ENCODE measurements around the gene POLR2C. TPM values are rescaled to one million over a fixed set of nuclear protein-coding genes. Genes with fewer than 3 reads are reported as not detected.

The POLR2C gene
- total and polyA plus RNA-seq, 2 of the 13 experiments (the other 11 are each of a cell fraction or from before 2014, with no cell fraction given): 104 to 216 TPM

DNA sequence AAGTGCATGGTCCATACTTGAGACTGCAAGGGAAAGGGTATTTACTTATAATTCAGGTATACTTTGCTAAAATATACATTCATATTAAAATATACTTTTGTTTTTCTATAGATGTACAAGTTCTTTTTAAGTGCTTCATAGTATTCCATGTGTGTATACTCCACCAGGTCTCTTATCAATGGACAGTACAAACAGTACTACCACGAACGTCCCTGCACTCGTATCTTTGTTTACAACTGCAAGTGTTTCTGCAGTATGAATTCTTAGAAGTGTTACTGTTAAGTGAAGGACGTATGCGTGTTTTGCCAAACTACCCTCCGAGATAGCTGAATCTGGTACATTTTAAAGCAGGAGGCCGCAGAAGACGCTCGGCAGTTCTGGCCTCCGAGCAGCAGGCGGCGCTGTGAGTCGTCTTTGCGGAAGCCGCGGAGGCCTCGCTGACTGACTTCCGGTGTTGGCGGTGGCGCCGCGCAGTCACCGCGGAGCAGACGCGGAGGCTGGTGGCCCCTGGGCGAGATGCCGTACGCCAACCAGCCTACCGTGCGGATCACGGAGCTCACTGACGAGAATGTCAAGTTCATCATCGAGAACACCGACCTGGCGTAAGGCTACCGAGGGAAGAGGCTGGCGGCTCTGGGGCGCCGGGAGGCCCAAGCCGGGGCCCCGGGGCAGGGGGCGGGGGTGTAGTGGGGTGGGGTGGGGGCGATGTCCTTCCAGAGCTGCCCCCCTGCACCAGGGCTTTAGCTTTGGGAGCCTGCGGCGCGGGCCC is at the start of gene POLR2C (continued):
- TF ChIP-seq STAT5B (CRISPR knock-in tag; IDR thresholded peaks at IDR 0.05): peak; percentile 87; the same call in 1 of the 2 replicates
- no peak for TF ChIP-seq SP140L (CRISPR knock-in tag; IDR thresholded peaks at IDR 0.05; ENCODE audit: borderline replicate concordance)
- no peak for TF ChIP-seq ZNF7 (CRISPR knock-in tag; IDR thresholded peaks at IDR 0.05)
- TF ChIP-seq, protein P1, sequence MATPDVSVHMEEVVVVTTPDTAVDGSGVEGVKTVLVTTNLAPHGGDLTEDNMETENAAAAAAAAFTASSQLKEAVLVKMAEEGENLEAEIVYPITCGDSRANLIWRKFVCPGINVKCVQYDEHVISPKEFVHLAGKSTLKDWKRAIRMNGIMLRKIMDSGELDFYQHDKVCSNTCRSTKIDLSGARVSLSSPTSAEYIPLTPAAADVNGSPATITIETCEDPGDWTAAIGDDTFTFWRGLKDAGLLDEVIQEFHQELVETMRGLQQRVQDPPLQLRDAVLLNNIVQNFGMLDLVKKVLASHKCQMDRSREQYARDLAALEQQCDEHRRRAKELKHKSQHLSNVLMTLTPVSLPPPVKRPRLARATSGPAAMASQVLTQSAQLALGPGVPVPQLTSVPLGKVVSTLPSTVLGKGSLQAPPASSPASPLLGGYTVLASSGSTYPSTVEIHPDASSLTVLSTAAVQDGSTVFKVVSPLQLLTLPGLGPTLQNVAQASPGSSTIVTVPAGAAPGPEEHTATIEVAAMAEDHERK (CRISPR knock-in tag; IDR thresholded peaks at IDR 0.05; ENCODE audit: low read depth): no peak
- TF ChIP-seq ZBTB7A (CRISPR knock-in tag; IDR thresholded peaks at IDR 0.05): 0 out of 2 replicates have a peak, but pooled peaks have one; percentile 50
- peak; percentile 98 for TF ChIP-seq ZNF619 (CRISPR knock-in tag; IDR thresholded peaks at IDR 0.05)
- TF ChIP-seq ZNF329 (CRISPR knock-in tag; IDR thresholded peaks at IDR 0.05; ENCODE audit: low read depth): peak; percentile 72; the same call in 1 of the 2 replicates
- 0 out of 2 replicates have a peak, but pooled peaks have one; percentile 72 for TF ChIP-seq E2F5 (CRISPR knock-in tag; conservative IDR thresholded peaks at IDR 0.05)
- peak; percentile 94 for TF ChIP-seq MIXL1 (CRISPR knock-in tag; IDR thresholded peaks at IDR 0.05)
- TF ChIP-seq ZNF720 (CRISPR knock-in tag; IDR thresholded peaks at IDR 0.05): peak; percentile 85; the same call in 1 of the 2 replicates
- peak; percentile 98; the same call in 1 of the 2 replicates for TF ChIP-seq ZZZ3 (CRISPR knock-in tag; IDR thresholded peaks at IDR 0.05; ENCODE audit: borderline replicate concordance)
- peak; percentile 70 for TF ChIP-seq SOX5 (CRISPR knock-in tag; IDR thresholded peaks at IDR 0.05; ENCODE audit: borderline replicate concordance)
- TF ChIP-seq FOXK2 (IDR thresholded peaks at IDR 0.05): no peak
- peak; percentile 93 for TF ChIP-seq ZNF607 (CRISPR knock-in tag; IDR thresholded peaks at IDR 0.05; ENCODE audit: borderline replicate concordance)
- peak; percentile 80; the same call in 1 of the 2 replicates for TF ChIP-seq ZNF670 (CRISPR knock-in tag; IDR thresholded peaks at IDR 0.05; ENCODE audit: borderline replicate concordance)
- TF ChIP-seq ZNF362 (CRISPR knock-in tag; IDR thresholded peaks at IDR 0.05; ENCODE audit: borderline replicate concordance): no peak
- peak; percentile 97; the same call in 1 of the 2 replicates for TF ChIP-seq ZNF784 (CRISPR knock-in tag; IDR thresholded peaks at IDR 0.05; ENCODE audit: borderline replicate concordance)
- no peak for TF ChIP-seq ZNF598 (CRISPR knock-in tag; IDR thresholded peaks at IDR 0.05; ENCODE audit: borderline replicate concordance)
- TF ChIP-seq GLI4 (CRISPR knock-in tag; IDR thresholded peaks at IDR 0.05; ENCODE audit: borderline replicate concordance): no peak
- TF ChIP-seq BCL6 (CRISPR knock-in tag; IDR thresholded peaks at IDR 0.05): peak; percentile 76
- TF ChIP-seq ATF1 (CRISPR knock-in tag; IDR thresholded peaks at IDR 0.05): no peak
- TF ChIP-seq, protein P2, sequence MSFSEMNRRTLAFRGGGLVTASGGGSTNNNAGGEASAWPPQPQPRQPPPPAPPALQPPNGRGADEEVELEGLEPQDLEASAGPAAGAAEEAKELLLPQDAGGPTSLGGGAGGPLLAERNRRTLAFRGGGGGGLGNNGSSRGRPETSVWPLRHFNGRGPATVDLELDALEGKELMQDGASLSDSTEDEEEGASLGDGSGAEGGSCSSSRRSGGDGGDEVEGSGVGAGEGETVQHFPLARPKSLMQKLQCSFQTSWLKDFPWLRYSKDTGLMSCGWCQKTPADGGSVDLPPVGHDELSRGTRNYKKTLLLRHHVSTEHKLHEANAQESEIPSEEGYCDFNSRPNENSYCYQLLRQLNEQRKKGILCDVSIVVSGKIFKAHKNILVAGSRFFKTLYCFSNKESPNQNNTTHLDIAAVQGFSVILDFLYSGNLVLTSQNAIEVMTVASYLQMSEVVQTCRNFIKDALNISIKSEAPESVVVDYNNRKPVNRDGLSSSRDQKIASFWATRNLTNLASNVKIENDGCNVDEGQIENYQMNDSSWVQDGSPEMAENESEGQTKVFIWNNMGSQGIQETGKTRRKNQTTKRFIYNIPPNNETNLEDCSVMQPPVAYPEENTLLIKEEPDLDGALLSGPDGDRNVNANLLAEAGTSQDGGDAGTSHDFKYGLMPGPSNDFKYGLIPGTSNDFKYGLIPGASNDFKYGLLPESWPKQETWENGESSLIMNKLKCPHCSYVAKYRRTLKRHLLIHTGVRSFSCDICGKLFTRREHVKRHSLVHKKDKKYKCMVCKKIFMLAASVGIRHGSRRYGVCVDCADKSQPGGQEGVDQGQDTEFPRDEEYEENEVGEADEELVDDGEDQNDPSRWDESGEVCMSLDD (CRISPR knock-in tag; IDR thresholded peaks at IDR 0.05; ENCODE audit: borderline replicate concordance): peak; percentile 73; the same call in 1 of the 2 replicates
- peak; percentile 93 for TF ChIP-seq HOXD1 (CRISPR knock-in tag; IDR thresholded peaks at IDR 0.05)
